ENCODE measurements around the gene TCP1.

DNA sequence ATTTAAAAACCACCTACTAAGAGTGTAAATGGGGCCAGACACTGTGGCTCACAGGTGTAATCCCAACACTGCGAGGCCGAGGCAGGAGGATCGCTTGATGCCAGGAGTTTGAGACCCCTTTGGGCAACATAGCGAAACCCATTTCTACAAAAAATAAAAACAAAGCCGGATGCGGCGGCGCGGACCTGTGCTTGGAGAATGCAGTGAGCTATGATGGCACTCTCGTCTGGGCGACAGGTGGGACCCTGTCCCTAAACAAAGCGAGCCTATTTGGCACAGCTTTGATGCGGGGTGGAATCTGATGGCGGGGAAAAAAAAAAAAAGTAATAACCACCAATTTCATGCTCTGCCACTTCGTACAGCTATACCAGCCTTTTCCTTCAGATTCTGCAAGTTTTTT, 1.1 kb downstream of the TCP1 start:
- TF ChIP-seq CTCF (IDR thresholded peaks at IDR 0.05) = no peak
- no peak for TF ChIP-seq POLR2A (IDR thresholded peaks at IDR 0.05)
